ENCODE results near the gene DNASE1. TPM values are rescaled to one million over a fixed set of nuclear protein-coding genes. Genes with fewer than 3 reads are reported as not detected.

The DNASE1 gene
- total RNA-seq, 1 donor from 2014 or later, result 12.2 TPM

DNA sequence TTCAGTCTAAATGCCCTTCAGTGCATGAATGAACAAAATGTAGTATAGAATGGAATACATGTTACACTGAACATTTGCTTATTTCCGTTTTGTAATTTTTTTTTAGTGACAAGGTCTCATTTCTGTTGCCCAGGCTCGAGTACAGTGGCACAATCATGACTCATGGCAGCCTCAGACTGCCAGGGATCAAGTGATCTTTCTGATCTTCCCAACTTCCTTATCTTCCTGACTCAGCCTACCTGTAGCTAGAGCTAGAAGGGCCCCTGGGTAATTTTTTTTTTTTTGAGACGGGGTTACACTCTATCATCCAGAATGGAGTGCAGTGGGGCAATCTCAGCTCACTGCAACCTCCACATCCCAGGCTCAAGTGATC is 35.7 kb upstream of the DNASE1 start:
- H3K27me3 Mint-ChIP-seq (ENCODE audit: low read depth), result no peaks in the 10 kb centered on the region
- DNase-seq (ENCODE audit: low spot score), result no peak
- TF ChIP-seq CTCF (IDR thresholded peaks at IDR 0.05), result no peak
- no peaks in the 10 kb centered on the region for H3K36me3 Mint-ChIP-seq (ENCODE audit: low read depth)
- H3K9me3 Mint-ChIP-seq (ENCODE audit: low read depth), result no peaks in the 10 kb centered on the region
- no peaks in the 10 kb centered on the region for H3K4me1 Mint-ChIP-seq (ENCODE audit: low read depth)
- H3K27ac Mint-ChIP-seq (ENCODE audit: unreplicated experiment), result peak overlapping the region; percentile 45
- H3K4me3 Mint-ChIP-seq (ENCODE audit: unreplicated experiment), result no peak overlapping the region

DNA sequence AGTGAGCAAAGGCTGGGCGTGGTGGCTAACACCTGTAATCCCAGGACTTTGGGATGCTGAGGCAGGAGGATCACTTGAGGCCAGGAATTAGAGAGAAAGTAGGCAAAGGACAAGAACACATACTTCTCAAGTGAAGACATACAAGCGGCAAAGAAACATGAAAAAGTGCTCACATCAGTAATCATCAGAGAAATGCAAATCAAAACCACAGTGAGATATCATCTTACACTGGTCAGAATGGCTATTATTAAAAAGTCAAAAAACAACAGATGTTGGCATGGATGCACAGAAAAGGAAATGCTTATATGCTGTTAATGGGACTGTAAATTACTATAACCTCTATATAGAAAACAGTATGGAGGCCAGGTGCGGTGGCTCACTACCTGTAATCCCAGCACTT is 30.8 kb upstream of the DNASE1 start:
- H3K36me3 Mint-ChIP-seq (ENCODE audit: low read depth), result no peaks in the 10 kb centered on the region
- no peaks in the 10 kb centered on the region for H3K4me1 Mint-ChIP-seq (ENCODE audit: low read depth)
- H3K9me3 Mint-ChIP-seq (ENCODE audit: low read depth), result no peaks in the 10 kb centered on the region
- no peak overlapping the region for H3K4me3 Mint-ChIP-seq (ENCODE audit: unreplicated experiment)
- no peak overlapping the region for H3K27ac Mint-ChIP-seq (ENCODE audit: unreplicated experiment)
- DNase-seq (ENCODE audit: low spot score), result no peak
- no peak for TF ChIP-seq CTCF (IDR thresholded peaks at IDR 0.05)
- no peaks in the 10 kb centered on the region for H3K27me3 Mint-ChIP-seq (ENCODE audit: low read depth)

- H3K27me3 Mint-ChIP-seq (ENCODE audit: low read depth), result no peaks in the 10 kb centered on the region
- no peaks in the 10 kb centered on the region for H3K36me3 Mint-ChIP-seq (ENCODE audit: low read depth)
- no peak for TF ChIP-seq CTCF (IDR thresholded peaks at IDR 0.05)
- H3K27ac Mint-ChIP-seq (ENCODE audit: unreplicated experiment), result no peak overlapping the region
- no peak overlapping the region for H3K4me3 Mint-ChIP-seq (ENCODE audit: unreplicated experiment)
- H3K9me3 Mint-ChIP-seq (ENCODE audit: low read depth), result no peaks in the 10 kb centered on the region
- no peaks in the 10 kb centered on the region for H3K4me1 Mint-ChIP-seq (ENCODE audit: low read depth)
- no peak for DNase-seq (ENCODE audit: low spot score)
Measured at GRCh38 chr16:3625331-3625730, 29.2 kb upstream of the DNASE1 start.

GRCh38 chr16:3625911-3626732 is 28.4 kb upstream of the DNASE1 start:
- H3K4me3 Mint-ChIP-seq (ENCODE audit: unreplicated experiment), result no peak overlapping the region
- DNase-seq (ENCODE audit: low spot score), result no peak
- no peaks in the 10 kb centered on the region for H3K36me3 Mint-ChIP-seq (ENCODE audit: low read depth)
- no peaks in the 10 kb centered on the region for H3K4me1 Mint-ChIP-seq (ENCODE audit: low read depth)
- H3K9me3 Mint-ChIP-seq (ENCODE audit: low read depth), result no peaks in the 10 kb centered on the region
- no peak overlapping the region for H3K27ac Mint-ChIP-seq (ENCODE audit: unreplicated experiment)
- no peaks in the 10 kb centered on the region for H3K27me3 Mint-ChIP-seq (ENCODE audit: low read depth)
- TF ChIP-seq CTCF (IDR thresholded peaks at IDR 0.05), result peak; percentile 21

GRCh38 chr16:3637371-3637923 is 17.0 kb upstream of the DNASE1 start:
- Mint-ChIP-seq H3K4me3 (ENCODE audit: unreplicated experiment) (no peak overlapping the region), H3K27me3 (ENCODE audit: low read depth) (no peaks in the 10 kb centered on the region), H3K4me1 (ENCODE audit: low read depth) (peaks cover 19% of the 10 kb centered on the region), H3K36me3 (ENCODE audit: low read depth) (peaks cover 3% of the 10 kb centered on the region), H3K27ac (ENCODE audit: unreplicated experiment) (no peak overlapping the region), H3K9me3 (ENCODE audit: low read depth) (peaks cover 4% of the 10 kb centered on the region)
- no peak for TF ChIP-seq CTCF (IDR thresholded peaks at IDR 0.05)
- peak; percentile 14 for DNase-seq (ENCODE audit: low spot score)
